Measurements from ENCODE around the gene MCOLN1. TPM values are rescaled to one million over a fixed set of nuclear protein-coding genes. Genes with fewer than 3 reads are reported as not detected.
"Not testable (repeated sequence)": the region's sequence is repeated elsewhere in the genome, so short reads cannot be mapped to it uniquely, and the experiment has no call there.

MCOLN1 gene
- polyA plus RNA-seq, 3 donors: 18.5 to 20.0 (median 19.8) TPM

DNA sequence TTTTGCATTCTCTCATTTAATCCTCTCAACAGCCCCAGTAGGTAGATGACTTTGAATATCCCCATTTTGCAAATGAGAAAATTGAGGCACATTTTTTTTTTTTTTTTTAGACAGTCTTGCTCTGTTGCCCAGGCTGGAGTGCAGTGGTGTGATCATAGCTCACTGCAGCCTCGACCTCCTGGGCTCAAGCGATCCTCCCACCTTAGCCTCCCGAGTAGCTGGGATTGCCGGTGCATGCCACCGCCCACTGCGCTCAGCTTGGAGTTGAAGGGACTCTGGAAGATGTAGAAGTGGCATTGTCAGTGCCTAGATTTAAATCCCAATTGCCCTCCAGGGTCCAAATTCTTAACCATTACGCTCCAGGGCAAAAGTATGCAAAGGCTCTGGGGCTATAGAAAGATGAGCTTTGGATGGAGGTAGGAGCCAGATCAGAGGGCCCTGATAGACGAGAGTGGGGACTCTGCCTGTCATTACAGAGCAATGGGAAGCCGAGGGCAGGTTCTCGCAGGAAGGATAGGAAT, 813 bp upstream of the MCOLN1 start:
- DNase-seq: no peak

DNA sequence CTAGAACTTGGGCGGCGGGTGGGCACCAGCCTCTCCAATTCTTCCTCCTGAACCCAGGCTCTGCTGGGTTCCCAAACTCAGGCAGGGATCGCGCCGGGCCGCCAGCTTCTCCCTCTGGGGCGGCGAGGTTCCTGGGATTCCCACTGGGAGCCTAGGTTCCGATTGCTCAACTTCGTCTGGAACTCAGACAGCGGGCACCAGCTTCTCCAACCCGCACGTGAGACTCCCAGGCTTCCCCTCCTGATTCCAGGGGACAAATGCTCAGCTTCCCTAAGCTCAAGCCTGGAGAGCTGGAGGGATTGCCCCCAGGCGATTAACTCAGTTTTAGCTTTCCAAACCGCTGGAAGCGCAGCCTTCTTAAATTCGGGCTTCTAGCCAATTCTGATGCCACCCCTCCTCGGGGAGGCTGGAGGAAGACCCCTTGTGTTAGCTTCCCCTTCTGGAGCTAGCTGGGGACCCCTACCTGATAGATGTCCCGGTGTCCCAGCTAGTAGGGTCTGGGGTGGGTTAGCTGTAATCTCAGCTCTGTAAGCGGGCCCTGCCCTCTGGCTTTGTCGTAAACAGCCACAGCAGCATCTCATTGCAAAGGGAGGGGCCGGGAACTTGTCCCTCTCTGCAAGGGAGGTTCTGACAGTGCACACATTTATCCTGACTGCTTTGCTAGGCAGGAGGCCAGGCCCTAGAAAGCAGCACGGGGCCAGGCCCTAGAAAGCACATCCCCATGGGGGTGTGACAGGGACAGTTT, 671 bp downstream of the MCOLN1 start:
- DNase-seq: no peak

DNA sequence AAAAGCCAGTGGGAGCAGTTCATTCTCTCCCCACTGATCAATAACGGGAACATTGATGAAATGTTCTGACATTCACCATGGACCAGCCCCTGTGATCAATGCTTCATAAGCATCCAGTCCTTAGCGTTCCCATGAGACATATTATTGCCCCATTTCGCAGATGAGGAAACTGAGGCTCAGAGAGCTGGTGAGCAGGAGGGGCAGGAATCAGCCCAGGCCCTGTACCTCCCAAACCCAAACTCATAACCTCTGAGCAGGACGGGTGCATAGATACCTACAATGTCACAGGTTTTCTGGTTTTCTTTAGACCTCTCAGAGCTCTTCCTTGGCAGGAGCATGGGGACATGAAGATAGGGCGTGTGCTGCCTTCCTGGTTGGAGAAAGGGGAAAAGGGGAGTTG, 2.1 kb downstream of the MCOLN1 start:
- no peak for DNase-seq

DNA sequence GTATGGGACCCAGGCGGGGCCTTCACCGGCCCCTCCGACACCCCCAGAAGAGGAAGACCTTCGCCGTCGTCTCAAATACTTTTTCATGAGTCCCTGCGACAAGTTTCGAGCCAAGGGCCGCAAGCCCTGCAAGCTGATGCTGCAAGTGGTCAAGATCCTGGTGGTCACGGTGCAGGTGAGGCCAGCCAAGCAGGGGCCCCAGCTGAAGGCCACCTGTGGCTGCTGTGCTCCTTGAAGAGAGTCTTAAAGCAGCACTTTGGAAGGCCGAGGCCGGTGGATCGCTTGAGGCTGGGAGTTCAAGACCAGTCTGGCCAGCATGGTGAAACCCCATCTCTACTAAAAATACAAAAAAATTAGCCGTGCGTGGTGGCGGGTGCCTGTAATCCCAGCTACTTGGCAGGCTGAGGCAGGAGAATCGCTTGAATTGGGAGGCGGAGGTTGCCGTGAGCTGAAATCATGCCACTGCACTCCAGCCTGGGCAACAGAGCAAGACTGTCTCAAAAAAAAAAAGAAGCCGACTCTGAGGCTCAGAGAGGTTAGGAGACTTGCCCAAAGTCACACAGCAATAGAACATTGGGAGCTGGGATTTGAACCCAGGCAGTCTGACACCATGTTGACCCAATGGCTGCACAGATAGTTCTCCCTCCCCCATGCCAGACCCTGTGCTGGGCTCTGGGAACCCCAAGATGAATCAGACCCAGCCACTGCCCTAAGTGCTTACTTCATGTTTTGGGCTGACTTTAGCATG, 2.7 kb downstream of the MCOLN1 start:
- DNase-seq: no peak

DNA sequence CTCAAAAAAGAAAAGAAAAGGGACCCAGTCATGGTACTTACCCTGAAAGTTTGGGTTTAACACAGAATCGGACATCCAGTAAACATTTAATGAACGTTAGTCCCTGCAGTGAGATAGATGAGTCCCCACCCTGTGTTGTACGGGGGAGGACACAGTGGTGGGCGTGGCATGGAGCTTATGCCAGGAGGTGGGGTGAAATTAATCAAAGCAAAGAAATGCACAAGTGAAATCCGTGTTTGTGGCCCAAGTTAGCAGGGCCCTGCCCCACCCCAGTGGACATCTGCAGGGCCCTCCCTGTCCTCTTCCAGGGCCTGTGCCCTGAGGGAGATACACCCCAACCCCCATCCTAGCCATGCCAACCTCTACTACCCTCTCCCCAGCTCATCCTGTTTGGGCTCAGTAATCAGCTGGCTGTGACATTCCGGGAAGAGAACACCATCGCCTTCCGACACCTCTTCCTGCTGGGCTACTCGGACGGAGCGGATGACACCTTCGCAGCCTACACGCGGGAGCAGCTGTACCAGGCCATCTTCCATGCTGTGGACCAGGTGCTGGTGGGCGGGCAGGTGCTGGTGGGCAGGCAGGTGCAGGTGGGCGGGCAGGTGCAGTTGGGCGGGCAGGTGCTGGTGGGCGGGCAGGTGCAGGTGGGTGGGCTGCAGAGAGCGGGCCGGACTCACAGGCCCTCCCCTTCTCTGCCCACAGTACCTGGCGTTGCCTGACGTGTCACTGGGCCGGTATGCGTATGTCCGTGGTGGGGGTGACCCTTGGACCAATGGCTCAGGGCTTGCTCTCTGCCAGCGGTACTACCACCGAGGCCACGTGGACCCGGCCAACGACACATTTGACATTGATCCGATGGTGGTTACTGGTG, 3.9 kb downstream of the MCOLN1 start:
- DNase-seq: no peak

DNA sequence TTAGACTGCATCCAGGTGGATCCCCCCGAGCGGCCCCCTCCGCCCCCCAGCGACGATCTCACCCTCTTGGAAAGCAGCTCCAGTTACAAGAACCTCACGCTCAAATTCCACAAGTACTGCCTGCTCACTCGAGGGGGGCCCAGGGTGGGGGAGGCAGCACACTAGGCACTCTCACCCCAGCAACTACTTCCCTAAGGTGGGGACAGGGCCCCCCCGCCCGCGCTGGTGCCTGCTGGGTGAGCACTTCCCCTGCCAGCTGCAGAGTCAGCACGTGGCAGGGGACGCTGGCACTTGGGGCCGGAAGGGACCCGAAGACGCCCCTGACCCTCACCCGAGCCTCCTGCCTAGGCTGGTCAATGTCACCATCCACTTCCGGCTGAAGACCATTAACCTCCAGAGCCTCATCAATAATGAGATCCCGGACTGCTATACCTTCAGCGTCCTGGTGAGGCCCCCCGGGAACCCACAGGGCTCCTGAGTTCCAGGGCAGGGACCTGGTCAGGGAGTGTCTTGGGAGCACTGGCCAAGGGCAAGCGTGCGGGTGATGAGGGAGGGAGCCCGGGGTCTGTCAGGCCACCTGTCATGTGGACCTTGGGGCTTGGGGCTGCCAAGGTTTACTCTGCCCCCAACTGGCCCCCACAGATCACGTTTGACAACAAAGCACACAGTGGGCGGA, 5.2 kb downstream of the MCOLN1 start:
- no peak for DNase-seq

DNA sequence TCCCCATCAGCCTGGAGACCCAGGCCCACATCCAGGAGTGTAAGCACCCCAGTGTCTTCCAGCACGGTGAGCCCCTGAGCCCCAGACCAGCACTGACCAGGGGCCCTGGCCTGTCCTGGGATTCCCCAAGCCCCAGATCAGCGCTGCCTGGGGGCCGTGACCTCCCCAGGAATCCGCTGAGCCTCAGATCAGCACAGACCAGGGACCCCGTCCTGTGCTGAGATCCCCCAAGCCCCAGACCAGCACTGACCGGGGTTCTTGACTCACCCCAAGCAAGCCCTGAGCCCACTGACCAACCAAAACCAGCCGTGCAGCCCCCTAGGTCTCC, 5.7 kb downstream of the MCOLN1 start:
- DNase-seq: no peak

DNA sequence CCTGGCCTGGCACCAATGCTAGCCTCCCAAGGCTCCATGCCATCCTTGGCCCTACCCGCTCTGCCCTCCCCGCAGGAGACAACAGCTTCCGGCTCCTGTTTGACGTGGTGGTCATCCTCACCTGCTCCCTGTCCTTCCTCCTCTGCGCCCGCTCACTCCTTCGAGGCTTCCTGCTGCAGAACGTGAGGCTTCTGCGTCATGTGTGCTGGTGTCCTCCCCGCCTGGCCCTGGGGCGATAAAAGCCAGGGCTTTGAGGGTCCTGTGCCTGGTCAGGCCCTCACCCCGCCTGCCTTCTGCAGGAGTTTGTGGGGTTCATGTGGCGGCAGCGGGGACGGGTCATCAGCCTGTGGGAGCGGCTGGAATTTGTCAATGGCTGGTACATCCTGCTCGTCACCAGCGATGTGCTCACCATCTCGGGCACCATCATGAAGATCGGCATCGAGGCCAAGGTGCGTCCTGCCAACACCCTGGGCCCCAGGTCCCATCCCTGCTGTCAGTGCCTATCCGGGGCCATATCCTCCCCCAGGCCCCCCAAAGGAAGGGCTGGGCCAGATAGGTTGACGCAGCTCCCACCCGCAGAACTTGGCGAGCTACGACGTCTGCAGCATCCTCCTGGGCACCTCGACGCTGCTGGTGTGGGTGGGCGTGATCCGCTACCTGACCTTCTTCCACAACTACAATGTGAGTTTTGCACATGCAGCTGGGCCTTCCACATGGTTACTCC, 6.3 kb downstream of the MCOLN1 start:
- DNase-seq: no peak

DNA sequence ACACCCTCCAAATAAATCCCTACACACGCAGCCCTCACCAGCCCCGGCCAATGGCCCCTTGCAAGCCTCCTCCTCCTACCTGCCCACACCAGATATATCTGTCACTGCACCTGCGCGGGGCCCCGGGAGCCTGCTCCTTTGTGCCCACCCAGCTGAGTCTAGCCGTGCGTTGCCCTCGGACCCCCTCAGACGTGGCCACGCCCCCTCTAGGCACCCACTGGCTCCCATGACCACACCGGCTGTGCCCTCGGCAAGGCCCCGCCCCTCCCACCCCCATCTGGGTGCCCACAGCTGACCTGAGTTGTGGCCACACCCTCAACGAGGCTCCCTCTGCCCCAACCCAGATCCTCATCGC, 6.8 kb downstream of the MCOLN1 start:
- no peak for DNase-seq

DNA sequence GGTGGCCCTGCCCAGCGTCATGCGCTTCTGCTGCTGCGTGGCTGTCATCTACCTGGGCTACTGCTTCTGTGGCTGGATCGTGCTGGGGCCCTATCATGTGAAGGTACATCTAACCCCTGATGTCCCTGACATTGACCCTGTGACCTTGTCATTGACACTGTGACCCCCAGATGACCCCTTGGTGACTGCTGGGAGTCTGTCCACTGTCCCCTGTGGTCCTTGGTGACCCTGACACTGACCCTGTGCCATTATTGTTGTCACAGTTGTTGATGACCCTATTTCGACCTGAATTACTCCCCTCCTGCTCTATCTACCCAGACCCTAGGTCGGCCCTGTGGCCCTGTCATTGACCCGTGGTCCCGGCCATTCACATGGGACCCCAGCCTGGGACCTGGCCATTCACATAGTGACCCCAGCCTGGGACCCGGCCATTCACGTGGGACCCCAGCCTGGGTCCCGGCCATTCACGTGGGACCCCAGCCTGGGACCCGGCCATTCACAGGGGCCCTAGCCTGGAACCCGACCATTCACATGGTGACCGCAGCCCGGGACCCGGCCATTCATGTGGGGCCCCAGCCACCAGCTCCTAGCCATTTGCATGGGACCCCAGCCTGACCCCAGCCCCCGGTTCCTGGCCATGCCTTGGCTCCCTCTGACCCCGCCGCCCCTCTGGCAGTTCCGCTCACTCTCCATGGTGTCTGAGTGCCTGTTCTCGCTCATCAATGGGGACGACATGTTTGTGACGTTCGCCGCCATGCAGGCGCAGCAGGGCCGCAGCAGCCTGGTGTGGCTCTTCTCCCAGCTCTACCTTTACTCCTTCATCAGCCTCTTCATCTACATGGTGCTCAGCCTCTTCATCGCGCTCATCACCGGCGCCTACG, 7.4 kb downstream of the MCOLN1 start:
- DNase-seq: no peak

DNA sequence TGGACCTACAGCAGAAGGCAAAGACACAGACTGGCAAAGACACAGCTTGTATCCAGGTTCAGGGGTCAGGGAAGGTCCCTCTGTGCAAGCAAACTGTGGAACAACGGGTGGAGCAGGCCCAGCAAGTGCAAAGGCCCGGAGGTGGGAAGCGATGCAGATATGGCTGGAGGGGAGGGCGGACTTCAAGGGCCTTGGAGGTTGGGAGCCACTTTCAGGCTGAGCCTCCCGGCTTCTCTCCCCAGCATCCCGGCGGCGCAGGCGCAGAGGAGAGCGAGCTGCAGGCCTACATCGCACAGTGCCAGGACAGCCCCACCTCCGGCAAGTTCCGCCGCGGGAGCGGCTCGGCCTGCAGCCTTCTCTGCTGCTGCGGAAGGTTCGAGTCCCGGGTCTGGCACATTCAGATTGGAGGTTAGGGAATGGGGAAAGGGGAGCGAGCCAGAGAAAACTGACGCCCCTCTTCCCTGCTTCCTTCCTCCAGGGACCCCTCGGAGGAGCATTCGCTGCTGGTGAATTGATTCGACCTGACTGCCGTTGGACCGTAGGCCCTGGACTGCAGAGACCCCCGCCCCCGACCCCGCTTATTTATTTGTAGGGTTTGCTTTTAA, 11.0 kb downstream of the MCOLN1 start:
- DNase-seq: no peak

DNA sequence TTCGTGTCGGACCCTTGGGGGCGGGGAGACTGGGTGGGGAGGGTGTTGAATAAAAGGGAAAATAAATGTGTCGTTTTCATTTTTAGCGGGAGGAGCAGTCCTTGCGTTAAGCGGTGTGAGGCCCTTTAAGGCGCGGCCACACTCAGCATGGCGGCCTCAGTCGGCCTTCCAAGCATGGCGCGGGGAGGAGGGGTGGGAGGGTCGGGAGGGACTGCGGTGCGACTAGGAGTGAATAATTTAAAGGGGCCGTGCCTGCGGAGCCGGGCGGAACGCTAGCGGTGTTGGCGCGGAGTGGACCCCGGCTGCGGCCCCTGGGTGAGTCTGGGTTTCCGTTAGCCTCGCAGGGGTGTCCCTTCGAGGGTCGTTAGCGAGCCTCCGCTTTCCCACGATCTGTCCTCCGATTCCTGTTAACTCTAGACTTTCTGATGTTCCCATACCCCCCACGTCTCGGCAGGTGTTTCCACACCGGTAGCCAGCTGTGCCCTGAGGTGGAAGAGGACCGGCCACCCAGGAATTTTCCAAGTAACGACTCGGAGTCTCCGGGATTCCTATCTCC, 11.6 kb downstream of the MCOLN1 start:
- DNase-seq: peak; percentile 91

DNA sequence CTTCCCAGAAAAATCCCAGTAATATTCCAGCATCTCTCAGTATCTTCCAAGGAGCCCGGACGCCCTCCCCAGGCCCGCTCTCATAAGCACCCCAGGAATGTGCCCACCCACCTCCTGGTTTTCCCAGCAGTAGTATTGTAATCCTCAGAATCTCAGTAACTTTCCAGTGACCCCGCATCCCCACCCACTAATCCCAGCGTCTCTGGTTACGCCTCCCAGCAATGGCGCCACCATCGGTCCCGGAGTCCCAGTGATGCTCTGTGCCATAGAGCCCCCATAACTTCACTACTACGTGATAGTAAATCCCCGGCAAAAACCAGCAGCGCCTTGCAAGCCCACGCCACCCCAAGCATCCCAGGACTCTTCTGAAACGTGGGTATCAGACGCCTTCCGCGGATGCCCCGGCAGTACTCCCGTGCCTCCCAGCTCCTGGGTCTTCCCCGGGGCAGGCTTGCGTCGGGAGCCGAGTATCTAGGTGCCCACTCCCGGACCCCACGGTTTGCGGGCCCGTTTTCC, 12.2 kb downstream of the MCOLN1 start:
- DNase-seq: peak; percentile 79

DNA sequence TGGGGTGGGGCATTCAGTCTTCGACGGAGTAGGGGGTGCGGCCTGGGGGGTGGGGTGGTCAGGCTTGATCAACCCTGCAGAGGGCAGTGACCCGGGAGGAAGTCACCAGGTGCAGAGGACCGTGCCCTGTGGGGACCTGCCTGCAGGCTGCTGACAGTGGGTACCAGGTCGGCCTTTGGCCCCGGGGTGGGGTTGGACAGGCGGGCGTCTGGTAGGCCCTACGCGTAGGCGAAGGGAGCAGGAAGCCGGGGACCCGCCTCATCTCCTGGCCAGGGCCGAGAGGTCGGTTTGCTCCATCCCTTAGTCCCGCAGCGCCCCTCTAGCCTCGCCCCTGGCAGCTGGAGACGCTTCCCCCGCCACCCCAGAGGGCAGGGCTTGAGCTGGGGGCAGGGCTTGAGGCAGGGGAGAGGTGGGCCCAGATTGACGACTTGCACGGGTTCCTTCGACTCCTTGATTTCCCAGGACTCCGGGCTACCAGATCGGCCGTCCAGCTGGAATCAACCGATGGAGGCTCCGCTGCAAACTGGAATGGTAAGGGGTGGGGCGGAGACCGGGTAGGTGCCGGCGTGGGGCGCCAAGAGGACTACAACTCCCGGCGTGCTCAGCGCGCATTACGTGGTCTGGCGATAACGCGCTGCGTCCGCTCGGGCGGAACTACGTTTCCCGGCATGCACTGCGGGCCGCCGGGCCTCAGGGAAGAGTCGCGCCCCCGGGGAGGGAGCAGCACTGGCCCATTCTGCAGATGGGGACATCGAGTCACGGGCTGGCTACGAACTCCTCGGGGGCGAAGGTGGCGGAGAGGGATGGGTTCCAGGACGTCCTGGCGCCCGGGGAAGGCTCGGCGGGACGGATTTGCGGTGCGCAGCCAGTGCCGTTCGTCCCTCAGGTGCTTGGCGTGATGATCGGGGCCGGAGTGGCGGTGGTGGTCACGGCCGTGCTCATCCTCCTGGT, 12.9 kb downstream of the MCOLN1 start, which contains the start of gene PNPLA6:
Gene PNPLA6 (plus strand): TSS at position 671 of the 951 bp plus-strand sequence. CDS start 72 bp downstream, at position 743.
- DNase-seq: peak; percentile 95

DNA sequence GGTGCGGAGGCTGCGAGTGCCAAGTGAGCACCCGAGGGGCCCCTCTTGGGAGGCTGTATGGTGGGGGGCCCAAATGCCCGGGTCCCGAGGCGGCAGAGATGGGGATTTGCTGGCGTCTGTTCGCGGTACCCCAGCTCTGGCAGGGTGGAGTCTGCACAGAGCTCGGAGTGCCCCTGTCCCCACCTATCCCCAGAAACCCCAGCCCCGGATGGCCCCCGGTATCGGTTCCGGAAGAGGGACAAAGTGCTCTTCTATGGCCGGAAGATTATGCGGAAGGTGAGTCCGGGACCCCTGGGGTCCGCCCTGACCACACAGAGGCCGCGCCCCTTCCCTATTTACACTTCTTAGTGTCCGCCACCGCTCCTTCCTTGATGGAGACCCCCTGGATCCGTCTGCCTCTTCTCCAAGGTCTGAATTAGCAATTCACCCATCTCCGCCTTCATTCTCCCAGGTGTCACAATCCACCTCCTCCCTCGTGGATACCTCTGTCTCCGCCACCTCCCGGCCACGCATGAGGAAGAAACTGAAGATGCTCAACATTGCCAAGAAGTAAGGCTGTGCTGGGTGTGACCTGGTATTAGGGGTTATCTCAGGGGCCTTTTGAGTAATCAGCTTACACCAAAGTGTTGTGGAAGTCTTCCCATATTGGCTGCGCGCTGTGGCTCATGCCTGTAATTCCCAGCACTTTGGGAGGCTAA, 13.7 kb downstream of the MCOLN1 start:
- DNase-seq: no peak

DNA sequence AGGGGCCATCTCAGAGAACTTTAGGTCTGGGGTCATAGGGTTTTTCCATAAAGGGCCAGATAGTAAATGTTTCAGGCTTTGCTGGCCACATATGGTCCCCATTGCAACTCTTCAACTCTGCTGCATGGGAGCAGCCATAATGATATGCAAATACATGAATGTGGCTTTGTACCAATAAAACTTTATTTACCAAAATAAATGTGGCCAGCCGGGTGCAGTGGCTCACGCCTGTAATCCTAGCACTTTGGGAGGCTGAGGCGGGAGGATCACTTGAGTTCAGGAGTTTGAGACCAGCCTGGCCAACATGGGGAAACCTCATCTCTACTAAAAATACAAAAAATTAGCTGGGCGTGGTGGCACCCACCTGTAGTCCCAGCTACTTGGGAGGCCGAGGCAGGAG, 16.6 kb downstream of the MCOLN1 start:
- DNase-seq: not testable (repeated sequence)

DNA sequence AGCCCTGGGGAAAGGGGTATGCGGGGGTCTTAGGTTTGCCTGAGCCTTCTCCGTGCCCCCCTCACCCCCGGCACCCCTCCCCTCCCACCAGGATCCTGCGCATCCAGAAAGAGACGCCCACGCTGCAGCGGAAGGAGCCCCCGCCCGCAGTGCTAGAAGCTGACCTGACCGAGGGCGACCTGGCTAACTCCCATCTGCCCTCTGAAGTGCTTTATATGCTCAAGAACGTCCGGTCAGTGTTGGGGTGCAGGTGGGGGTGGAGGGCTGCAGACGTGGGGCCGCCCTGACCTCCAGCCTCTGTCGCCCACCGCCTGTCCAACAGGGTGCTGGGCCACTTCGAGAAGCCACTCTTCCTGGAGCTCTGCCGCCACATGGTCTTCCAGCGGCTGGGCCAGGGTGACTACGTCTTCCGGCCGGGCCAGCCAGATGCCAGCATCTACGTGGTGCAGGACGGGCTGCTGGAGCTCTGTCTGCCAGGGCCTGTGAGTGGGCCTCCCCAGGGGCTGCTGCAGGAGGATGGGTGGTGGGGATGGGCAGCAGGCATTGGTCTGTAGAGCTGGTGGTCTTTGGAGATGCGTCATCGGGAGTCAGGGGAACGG, 17.5 kb downstream of the MCOLN1 start:
- no peak for DNase-seq

Data from renal pelvis (tissue), 4 donors.